CD14-positive monocyte (primary cell): ENCODE results near the gene SNAI3. TPM values are rescaled to one million over a fixed set of nuclear protein-coding genes. Genes with fewer than 3 reads are reported as not detected.
A peak's percentile ranks its signal among the peaks of the same experiment; 100 is the strongest.

Experiments used
- DNase-seq, 3 donors: peaks; one replicate each; pipeline ENCODE4 v3.0.0-alpha.2; 2011 to 2022
- H2AFZ ChIP-seq: 2 replicates; pipeline ENCODE4 v1.6.0; 2012; ENCODE audit warnings: mild to moderate bottlenecking, low read depth, low read length, inconsistent platforms; ENCODE audit not compliant: insufficient read depth, poor library complexity, severe bottlenecking
- H3K27ac ChIP-seq, 2 donors: 1 replicate in 1 of 2; 2 replicates in 1 of 2; pipeline ENCODE4 v1.5.1; 2012 to 2013; ENCODE audit warnings: low read length in 2 of 2, control low read depth in 1 of 2, inconsistent platforms in 1 of 2, low read depth in 1 of 2, mild to moderate bottlenecking in 1 of 2
- H3K27me3 ChIP-seq, 2 donors: one replicate each; pipeline versions ENCODE4 v1.6.0 to v1.6.1; 2011 to 2013; ENCODE audit warnings: low read length in 2 of 2; ENCODE audit not compliant: control insufficient read depth in 2 of 2, insufficient read depth in 2 of 2
- H3K36me3 ChIP-seq, 2 donors: replicated peaks in 1 of 2; 1 replicate in 1 of 2; 2 replicates in 1 of 2; pipeline versions ENCODE4 v1.5.1 to v1.6.1; 2012 to 2013; ENCODE audit warnings: low read length in 2 of 2, control low read depth in 1 of 2, inconsistent platforms in 1 of 2, mild to moderate bottlenecking in 1 of 2; ENCODE audit not compliant: insufficient read depth in 2 of 2, control insufficient read depth in 1 of 2
- H3K4me1 ChIP-seq, 2 donors: 1 replicate in 1 of 2; 2 replicates in 1 of 2; pipeline versions ENCODE4 v1.5.1 to v1.6.1; 2012 to 2013; ENCODE audit warnings: low read length in 2 of 2, control low read depth in 1 of 2, inconsistent platforms in 1 of 2, mild to moderate bottlenecking in 1 of 2, moderate library complexity in 1 of 2; ENCODE audit not compliant: insufficient read depth in 2 of 2, control insufficient read depth in 1 of 2
- H3K4me2 ChIP-seq: replicated peaks from 2 replicates; pipeline ENCODE3; 2012; ENCODE audit warnings: low read length, moderate library complexity, mild to moderate bottlenecking; ENCODE audit not compliant: poor library complexity, severe bottlenecking; ENCODE audit errors: extremely low read depth
- H3K4me3 ChIP-seq, 3 experiments: fragments of 200-600 bp in 1 of 3; sonication (generic) in 1 of 3; replicated peaks in 1 of 3; 1 replicate in 2 of 3; 2 replicates in 1 of 3; pipeline ENCODE4 v1.5.1; 2011 to 2013; ENCODE audit warnings: low read length in 3 of 3, mild to moderate bottlenecking in 3 of 3, control low read depth in 2 of 3, low read depth in 2 of 3, inconsistent platforms in 1 of 3, moderate library complexity in 1 of 3
- H3K79me2 ChIP-seq: 2 replicates; pipeline ENCODE4 v1.6.0; 2012; ENCODE audit warnings: mild to moderate bottlenecking, control low read depth, inconsistent platforms, low read length, moderate library complexity; ENCODE audit not compliant: insufficient read depth
- H3K9ac ChIP-seq: 2 replicates; pipeline ENCODE4 v1.6.0; 2017; ENCODE audit warnings: low read length, mild to moderate bottlenecking; ENCODE audit not compliant: insufficient read depth, poor library complexity, severe bottlenecking
- H3K9me3 ChIP-seq, 2 donors: replicated peaks in 1 of 2; 1 replicate in 1 of 2; 2 replicates in 1 of 2; pipeline versions ENCODE4 v1.5.1 to v1.6.1; 2012 to 2013; ENCODE audit warnings: low read length in 2 of 2, control low read depth in 1 of 2; ENCODE audit not compliant: control insufficient read depth in 1 of 2, insufficient read depth in 1 of 2
- H4K20me1 ChIP-seq: 2 replicates; pipeline ENCODE4 v1.6.0; 2012; ENCODE audit warnings: mild to moderate bottlenecking, low read length, control low read depth, moderate library complexity; ENCODE audit not compliant: insufficient read depth
- H3K27ac Mint-ChIP-seq, 7 donors: one replicate each; pipeline ENCODE4 v1.8.0; 2020; ENCODE audit warnings: mild to moderate bottlenecking in 7 of 7, mixed read lengths in 7 of 7, moderate library complexity in 6 of 7, inconsistent platforms in 2 of 7
- H3K27me3 Mint-ChIP-seq, 3 donors: one replicate each; pipeline ENCODE4 v1.8.0; 2021 to 2022; ENCODE audit warnings: low read depth in 3 of 3, mild to moderate bottlenecking in 3 of 3, mixed read lengths in 3 of 3, moderate library complexity in 3 of 3, inconsistent platforms in 1 of 3
- H3K36me3 Mint-ChIP-seq, 2 donors: one replicate each; pipeline ENCODE4 v1.8.0; 2020; ENCODE audit warnings: mixed read lengths in 2 of 2, inconsistent platforms in 1 of 2, mild to moderate bottlenecking in 1 of 2
- H3K4me1 Mint-ChIP-seq: one replicate; pipeline ENCODE4 v1.8.0; 2020; ENCODE audit warnings: mild to moderate bottlenecking, mixed read lengths
- H3K4me3 Mint-ChIP-seq, 2 donors: one replicate each; pipeline ENCODE4 v1.8.0; 2020; ENCODE audit warnings: mild to moderate bottlenecking in 2 of 2, mixed read lengths in 2 of 2, moderate library complexity in 1 of 2
- H3K9me3 Mint-ChIP-seq, 7 donors: one replicate each; pipeline ENCODE4 v1.8.0; 2020 to 2022; ENCODE audit warnings: mixed read lengths in 7 of 7, mild to moderate bottlenecking in 6 of 7, moderate library complexity in 6 of 7, inconsistent platforms in 2 of 7
- WGBS: methylation state at CpG from one replicate; pipeline ENCODE4 v1.1.5; 2013; ENCODE audit warnings: missing lambda C conversion rate; ENCODE audit not compliant: insufficient coverage; 5-methylcytosine and 5-hydroxymethylcytosine counted together
- intact Hi-C, 2 donors: fragments of 100-400 bp; cut with micrococcal nuclease; formaldehyde crosslinking; loops; one replicate each; pipeline versions ENCODE4 v1.15.0 to v1.15.1; 2023
- polyA plus RNA-seq, 3 donors: library from polyadenylated mRNA; depleted of rRNA in 1 of 3; unstranded in 2 of 3; stranded (reverse) in 1 of 3; fragments of 300-500 nt in 2 of 3; fragments of >200 nt in 1 of 3; fragmentation: Illumina TruSeq in 2 of 3; gene quantifications; 1 replicate in 2 of 3; 2 replicates in 1 of 3; pipeline ENCODE4 v1.2.3, GENCODE V29; 2012 to 2021
- TF ChIP-seq, protein P1 (sequence below): fragments of 200-600 bp; IDR thresholded peaks from one replicate; pipeline ENCODE4 v1.8.0; 2022; ENCODE audit warnings: antibody characterized with exemption, mild to moderate bottlenecking

Gene SNAI3
- polyA plus RNA-seq, 3 donors: 4.2 to 6.4 (median 5.3) TPM

DNA sequence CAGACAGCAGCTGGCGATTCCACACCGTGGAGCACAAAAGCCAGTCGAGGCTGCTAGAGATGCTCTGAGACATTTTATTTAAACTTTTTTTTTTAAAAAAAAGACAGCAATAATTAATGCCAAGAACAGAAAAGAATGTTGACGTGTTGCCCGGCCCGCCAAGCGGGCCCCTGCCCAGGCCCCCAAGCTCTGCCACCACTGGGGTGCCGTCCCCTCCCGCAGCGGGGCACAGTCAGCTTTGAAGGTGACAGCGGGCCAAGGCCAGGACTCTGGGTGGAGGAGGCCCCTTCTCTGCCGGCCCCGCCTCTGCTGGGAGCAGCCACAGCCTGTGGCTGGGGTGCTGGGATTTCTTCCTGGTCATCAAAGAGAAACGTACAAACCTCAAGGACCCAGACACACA, 10.1 kb upstream of the SNAI3 start:
- Histone ChIP-seq H3K4me3 (no peak overlapping the region), H3K9ac (no peak overlapping the region), H3K9me3 (no peaks in the 10 kb centered on the region), H3K36me3 (peaks cover 54 to 59% of the 10 kb centered on the region in 2 donors), H3K27me3 (no peaks in the 10 kb centered on the region), H3K4me2 (no peak overlapping the region), H3K4me1 (peaks cover 46 to 49% of the 10 kb centered on the region in 2 donors), H3K79me2 (peaks cover 40% of the 10 kb centered on the region), H2AFZ (no peak overlapping the region), H4K20me1 (peaks cover 66% of the 10 kb centered on the region), H3K27ac (no peak overlapping the region)
- no peak for DNase-seq
- H3K27ac Mint-ChIP-seq: peak overlapping the region in 2 of 7 donors; percentile 20 to 50
- H3K36me3 Mint-ChIP-seq: peaks cover 48 to 56% of the 10 kb centered on the region in 2 donors
- WGBS: 82% methylated on average over 12 of the region's 14 CpGs
- H3K4me1 Mint-ChIP-seq: peaks cover 50% of the 10 kb centered on the region
- intact Hi-C loops: no loop called here
- no peak overlapping the region for H3K4me3 Mint-ChIP-seq
- TF ChIP-seq, protein P1, sequence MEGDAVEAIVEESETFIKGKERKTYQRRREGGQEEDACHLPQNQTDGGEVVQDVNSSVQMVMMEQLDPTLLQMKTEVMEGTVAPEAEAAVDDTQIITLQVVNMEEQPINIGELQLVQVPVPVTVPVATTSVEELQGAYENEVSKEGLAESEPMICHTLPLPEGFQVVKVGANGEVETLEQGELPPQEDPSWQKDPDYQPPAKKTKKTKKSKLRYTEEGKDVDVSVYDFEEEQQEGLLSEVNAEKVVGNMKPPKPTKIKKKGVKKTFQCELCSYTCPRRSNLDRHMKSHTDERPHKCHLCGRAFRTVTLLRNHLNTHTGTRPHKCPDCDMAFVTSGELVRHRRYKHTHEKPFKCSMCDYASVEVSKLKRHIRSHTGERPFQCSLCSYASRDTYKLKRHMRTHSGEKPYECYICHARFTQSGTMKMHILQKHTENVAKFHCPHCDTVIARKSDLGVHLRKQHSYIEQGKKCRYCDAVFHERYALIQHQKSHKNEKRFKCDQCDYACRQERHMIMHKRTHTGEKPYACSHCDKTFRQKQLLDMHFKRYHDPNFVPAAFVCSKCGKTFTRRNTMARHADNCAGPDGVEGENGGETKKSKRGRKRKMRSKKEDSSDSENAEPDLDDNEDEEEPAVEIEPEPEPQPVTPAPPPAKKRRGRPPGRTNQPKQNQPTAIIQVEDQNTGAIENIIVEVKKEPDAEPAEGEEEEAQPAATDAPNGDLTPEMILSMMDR: no peak
- H3K27me3 Mint-ChIP-seq: no peaks in the 10 kb centered on the region
- no peaks in the 10 kb centered on the region for H3K9me3 Mint-ChIP-seq

DNA sequence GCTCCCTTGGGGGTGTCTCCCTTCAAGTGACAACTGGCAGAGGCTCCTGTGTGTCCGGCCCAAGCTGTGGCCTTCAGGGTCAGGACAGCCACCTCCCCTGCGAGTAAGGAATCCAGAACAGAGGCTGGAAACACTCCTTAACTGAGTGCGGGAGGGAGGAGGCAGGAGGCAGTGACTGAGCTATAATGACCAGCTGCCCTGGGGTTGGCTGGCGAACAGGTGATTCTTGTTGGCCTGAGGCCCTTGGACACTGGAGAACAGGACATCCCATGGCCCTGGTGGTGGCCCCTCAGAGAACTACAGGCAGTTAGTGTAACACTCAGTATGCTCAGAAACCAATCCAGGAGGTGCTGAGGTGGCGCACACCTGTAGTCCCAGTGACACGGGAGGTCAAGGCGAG, 9.4 kb upstream of the SNAI3 start:
- Histone ChIP-seq H3K36me3 (peaks cover 54 to 59% of the 10 kb centered on the region in 2 donors), H3K9me3 (no peaks in the 10 kb centered on the region), H3K4me1 (peaks cover 46 to 50% of the 10 kb centered on the region in 2 donors), H3K4me2 (no peak overlapping the region), H4K20me1 (peaks cover 60% of the 10 kb centered on the region), H3K4me3 (no peak overlapping the region), H2AFZ (no peak overlapping the region), H3K27ac (peak overlapping the region in 1 of 2 donors; percentile 41), H3K27me3 (no peaks in the 10 kb centered on the region), H3K79me2 (peaks cover 34% of the 10 kb centered on the region), H3K9ac (no peak overlapping the region)
- WGBS: 95% methylated on average over 6 of the region's 7 CpGs
- H3K9me3 Mint-ChIP-seq: no peaks in the 10 kb centered on the region
- no peak overlapping the region for H3K4me3 Mint-ChIP-seq
- peaks cover 54% of the 10 kb centered on the region for H3K4me1 Mint-ChIP-seq
- peaks cover 50 to 56% of the 10 kb centered on the region in 2 donors for H3K36me3 Mint-ChIP-seq
- DNase-seq: no peak
- peaks cover 0 to under 1% (median 0%) of the 10 kb centered on the region in 3 donors for H3K27me3 Mint-ChIP-seq
- TF ChIP-seq, protein P1: no peak
- intact Hi-C loops: no loop called here
- H3K27ac Mint-ChIP-seq: peak overlapping the region in 4 of 7 donors; percentile 37 to 77 (median 52)
